ENCODE data around the gene KLF11. TPM values are rescaled to one million over a fixed set of nuclear protein-coding genes. Genes with fewer than 3 reads are reported as not detected.

KLF11 gene
- total RNA-seq (2021) (10.9 and 14.6 TPM in 2 replicates), Bru-seq, nascent RNA (percentile 76 among the genes with signal in this experiment), BruChase-seq, experiment 1, labeled RNA remaining after a 2-hour chase (percentile 89 among the genes with signal in this experiment), BruChase-seq, experiment 2, labeled RNA remaining after a 6-hour chase (percentile 81 among the genes with signal in this experiment)
- long read RNA-seq, full-length matches to known transcripts, result 6 of 9 reads
- long read RNA-seq, partial matches to known transcripts, result 1 of 9 reads
- long read RNA-seq, other reads (novel, unspliced or antisense), result 2 of 9 reads

GRCh38 chr2:10043256-10043905 is at the start of gene KLF11:
Gene KLF11 (plus strand): TSS chr2:10043550. CDS start chr2:10043717, 167 bp downstream.
- Histone ChIP-seq H3K79me2 (ENCODE audit: low read depth) (peaks cover 16% of the 10 kb centered on the region), H3K27me3 (ENCODE audit: insufficient read depth, low read depth) (no peaks in the 10 kb centered on the region), H3K4me2 (peak within 1 kb of the TSS; percentile 76), H3K9me2 (ENCODE audit: insufficient read depth) (no peaks in the 10 kb centered on the region), H3K4me3 (peak within 1 kb of the TSS; percentile 59; the same call in 1 of the 2 replicates), H3K9me3 (ENCODE audit: insufficient read depth, low read depth) (no peaks in the 10 kb centered on the region), H2AFZ (peak within 1 kb of the TSS; percentile 73), H3F3A (ENCODE audit: insufficient read depth, low read depth) (peaks cover 36% of the 10 kb centered on the region; the same call in 1 of the 2 replicates), H3K27ac (peak within 1 kb of the TSS; percentile 70), H3K4me1 (replicated peaks; ENCODE audit: insufficient read depth) (peaks cover 5% of the 10 kb centered on the region), H3K36me3 (ENCODE audit: low read depth) (peaks cover 3% of the 10 kb centered on the region; the same call in 1 of the 2 replicates), H4K20me1 (ENCODE audit: insufficient read depth) (peaks cover 22% of the 10 kb centered on the region)
- intact Hi-C loops (cut with micrococcal nuclease; ENCODE audit: unreplicated experiment), result loop anchor here (1.0 kb wide), 1 partner anchor 102 kb away; no protein-coding TSS in a partner anchor
- CTCF ChIA-PET, result interaction anchor here (0.8 kb wide), 1 partner anchor 62 kb away, joined by 6 read pairs; no protein-coding TSS in a partner anchor
- BruUV-seq (replicated peaks), result no TSS peak
- DNase-seq, result peak; percentile 72 to 84
- POLR2A ChIA-PET (ENCODE audit: unreplicated experiment), result interaction anchor here (0.7 kb wide), 1 partner anchor 413 kb away, joined by 5 read pairs; no protein-coding TSS in a partner anchor
- TF ChIP-seq EZH2 (IDR thresholded peaks at IDR 0.05; ENCODE audit: low read depth) (no peak), CTCF (conservative IDR thresholded peaks at IDR 0.05) (no peak)

DNA sequence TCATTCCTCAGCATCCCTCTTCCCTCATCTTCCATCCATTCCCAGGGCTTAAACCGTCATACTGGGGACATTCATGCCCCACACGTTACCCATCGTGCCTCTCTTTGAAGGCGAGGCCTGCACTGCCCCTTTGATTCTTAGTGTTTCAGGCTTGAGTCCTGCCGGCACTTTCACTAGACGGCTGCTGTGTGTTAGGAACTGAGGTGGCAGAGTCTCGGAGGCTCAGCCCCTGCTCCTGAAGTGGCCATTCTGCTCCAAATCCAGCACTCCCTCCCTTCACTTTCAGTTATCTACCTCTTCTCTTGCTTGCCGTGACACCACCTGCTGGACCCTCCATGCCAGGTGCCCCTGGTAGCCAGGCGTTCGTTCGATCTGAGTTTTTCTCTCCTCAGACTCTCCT is 48.9 kb upstream of the KLF11 start:
- BruUV-seq (replicated peaks), result no TSS peak
- DNase-seq, result no peak
- no peak overlapping the region for H2AFZ ChIP-seq
- H3K4me3 ChIP-seq, result no peak overlapping the region
- no peaks in the 10 kb centered on the region for H3K27me3 ChIP-seq (ENCODE audit: insufficient read depth, low read depth)
- no peaks in the 10 kb centered on the region for H3K79me2 ChIP-seq (ENCODE audit: low read depth)
- POLR2A ChIA-PET (ENCODE audit: unreplicated experiment), result no interaction called here
- intact Hi-C loops (cut with micrococcal nuclease; ENCODE audit: unreplicated experiment), result no loop called here
- H3K9me2 ChIP-seq (ENCODE audit: insufficient read depth), result no peaks in the 10 kb centered on the region
- H3K27ac ChIP-seq, result no peak overlapping the region
- H3F3A ChIP-seq (ENCODE audit: insufficient read depth, low read depth), result peaks cover 13% of the 10 kb centered on the region; the same call in 1 of the 2 replicates
- CTCF ChIA-PET, result no interaction called here
- TF ChIP-seq CTCF (conservative IDR thresholded peaks at IDR 0.05) (no peak), EZH2 (IDR thresholded peaks at IDR 0.05; ENCODE audit: low read depth) (no peak)
- H3K36me3 ChIP-seq (ENCODE audit: low read depth), result peaks cover 34% of the 10 kb centered on the region
- H3K4me2 ChIP-seq, result no peak overlapping the region
- peaks cover 3% of the 10 kb centered on the region; the same call in 1 of the 2 replicates for H4K20me1 ChIP-seq (ENCODE audit: insufficient read depth)
- no peaks in the 10 kb centered on the region for H3K4me1 ChIP-seq (replicated peaks; ENCODE audit: insufficient read depth)
- no peaks in the 10 kb centered on the region for H3K9me3 ChIP-seq (ENCODE audit: insufficient read depth, low read depth)

DNA sequence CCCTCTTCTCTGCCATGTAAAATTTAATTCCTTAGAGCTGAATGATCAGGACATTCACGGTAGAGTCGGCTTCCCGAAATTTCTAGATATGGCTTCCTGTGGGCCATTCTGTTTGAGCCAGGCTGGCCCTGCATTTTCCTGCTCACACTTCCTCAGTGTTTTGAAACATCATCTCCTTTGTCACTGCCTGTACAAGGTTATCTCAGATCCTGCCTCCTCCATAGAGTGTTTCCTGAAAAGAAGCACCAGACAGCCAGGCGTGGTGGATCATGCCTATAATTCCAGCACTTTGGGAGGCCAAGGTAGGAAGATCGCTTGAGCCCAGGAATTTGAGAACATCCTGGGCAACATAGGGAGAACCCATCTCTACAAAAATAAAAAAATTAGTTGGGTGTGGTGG is 48.3 kb upstream of the KLF11 start:
- Histone ChIP-seq H3K27ac (no peak overlapping the region), H4K20me1 (ENCODE audit: insufficient read depth) (peaks cover 3% of the 10 kb centered on the region; the same call in 1 of the 2 replicates), H3F3A (ENCODE audit: insufficient read depth, low read depth) (peaks cover 13% of the 10 kb centered on the region; the same call in 1 of the 2 replicates), H3K4me2 (no peak overlapping the region), H3K4me3 (no peak overlapping the region), H3K27me3 (ENCODE audit: insufficient read depth, low read depth) (no peaks in the 10 kb centered on the region), H3K9me2 (ENCODE audit: insufficient read depth) (no peaks in the 10 kb centered on the region), H3K4me1 (replicated peaks; ENCODE audit: insufficient read depth) (no peaks in the 10 kb centered on the region), H3K36me3 (ENCODE audit: low read depth) (peaks cover 40% of the 10 kb centered on the region), H3K79me2 (ENCODE audit: low read depth) (no peaks in the 10 kb centered on the region), H3K9me3 (ENCODE audit: insufficient read depth, low read depth) (no peaks in the 10 kb centered on the region), H2AFZ (no peak overlapping the region)
- no peak for DNase-seq
- BruUV-seq (replicated peaks), result no TSS peak
- TF ChIP-seq EZH2 (IDR thresholded peaks at IDR 0.05; ENCODE audit: low read depth) (no peak), CTCF (conservative IDR thresholded peaks at IDR 0.05) (no peak)
- POLR2A ChIA-PET (ENCODE audit: unreplicated experiment), result no interaction called here
- CTCF ChIA-PET, result no interaction called here
- intact Hi-C loops (cut with micrococcal nuclease; ENCODE audit: unreplicated experiment), result no loop called here

All from PC-9 (cell line).